DND-41 (cell line): Measurements from ENCODE around the gene OPRL1.

ENCODE experiments used
- ATAC-seq: fragments of 200-7000 bp; cut with Tn5 transposase; 3 replicates; pipeline ENCODE4 v1.9.1; 2021; ENCODE audit warnings: low read depth; ENCODE audit not compliant: insufficient read depth
- DNase-seq: peaks from one replicate; pipeline ENCODE4 v3.0.0-alpha.2; 2020
- H2AFZ ChIP-seq: 2 replicates; pipeline ENCODE4 v1.6.0; 2012; ENCODE audit warnings: low read depth, low read length
- H3K27ac ChIP-seq: 2 replicates; pipeline ENCODE4 v1.5.1; 2012; ENCODE audit warnings: low read length, inconsistent platforms
- H3K27me3 ChIP-seq: fragments of 200-600 bp; sonication (generic); 2 replicates; pipeline ENCODE4 v1.6.0; 2012; ENCODE audit warnings: low read length, mild to moderate bottlenecking, inconsistent platforms; ENCODE audit not compliant: insufficient read depth, poor library complexity
- H3K36me3 ChIP-seq: 2 replicates; pipeline ENCODE4 v1.5.1; 2012; ENCODE audit warnings: low read length, inconsistent platforms; ENCODE audit not compliant: insufficient read depth
- H3K4me1 ChIP-seq: 2 replicates; pipeline ENCODE4 v1.5.1; 2012; ENCODE audit warnings: mild to moderate bottlenecking, low read length; ENCODE audit not compliant: insufficient read depth
- H3K4me2 ChIP-seq: 2 replicates; pipeline ENCODE4 v1.6.0; 2012; ENCODE audit warnings: mild to moderate bottlenecking, moderate library complexity, low read length, inconsistent platforms; ENCODE audit not compliant: insufficient read depth
- H3K4me3 ChIP-seq, 2 experiments: fragments of 200-600 bp in 1 of 2; shearing (Covaris generic) in 1 of 2; 2 replicates each; pipeline ENCODE4 v1.5.1; 2012 to 2016; ENCODE audit warnings: inconsistent platforms in 2 of 2, low read length in 2 of 2, mild to moderate bottlenecking in 2 of 2, low read depth in 1 of 2, moderate library complexity in 1 of 2
- H3K79me2 ChIP-seq: 2 replicates; pipeline ENCODE4 v1.6.0; 2012; ENCODE audit warnings: low read length, inconsistent platforms; ENCODE audit not compliant: insufficient read depth
- H3K9ac ChIP-seq: 2 replicates; pipeline ENCODE4 v1.6.0; 2012; ENCODE audit warnings: low read depth, mild to moderate bottlenecking, inconsistent platforms, low read length, moderate library complexity
- H3K9me3 ChIP-seq: 2 replicates; pipeline ENCODE4 v1.5.1; 2012; ENCODE audit warnings: low read length, moderate library complexity, mild to moderate bottlenecking, inconsistent platforms; ENCODE audit not compliant: insufficient read depth, severe bottlenecking
- H4K20me1 ChIP-seq: 2 replicates; pipeline ENCODE4 v1.6.0; 2012; ENCODE audit warnings: low read length; ENCODE audit not compliant: insufficient read depth
- EZH2 ChIP-seq: IDR thresholded peaks from 3 replicates; pipeline ENCODE4 v1.6.1; 2012; ENCODE audit warnings: borderline replicate concordance, low read depth, mild to moderate bottlenecking, moderate library complexity, low read length, inconsistent platforms; ENCODE audit not compliant: severe bottlenecking
- TF ChIP-seq, protein P1 (sequence below): IDR thresholded peaks from 2 replicates; pipeline ENCODE4 v1.5.1; 2012; ENCODE audit warnings: borderline replicate concordance, low read length, moderate library complexity, mild to moderate bottlenecking; ENCODE audit not compliant: poor library complexity, severe bottlenecking; ENCODE audit errors: extremely low read depth

OPRL1 gene

DNA sequence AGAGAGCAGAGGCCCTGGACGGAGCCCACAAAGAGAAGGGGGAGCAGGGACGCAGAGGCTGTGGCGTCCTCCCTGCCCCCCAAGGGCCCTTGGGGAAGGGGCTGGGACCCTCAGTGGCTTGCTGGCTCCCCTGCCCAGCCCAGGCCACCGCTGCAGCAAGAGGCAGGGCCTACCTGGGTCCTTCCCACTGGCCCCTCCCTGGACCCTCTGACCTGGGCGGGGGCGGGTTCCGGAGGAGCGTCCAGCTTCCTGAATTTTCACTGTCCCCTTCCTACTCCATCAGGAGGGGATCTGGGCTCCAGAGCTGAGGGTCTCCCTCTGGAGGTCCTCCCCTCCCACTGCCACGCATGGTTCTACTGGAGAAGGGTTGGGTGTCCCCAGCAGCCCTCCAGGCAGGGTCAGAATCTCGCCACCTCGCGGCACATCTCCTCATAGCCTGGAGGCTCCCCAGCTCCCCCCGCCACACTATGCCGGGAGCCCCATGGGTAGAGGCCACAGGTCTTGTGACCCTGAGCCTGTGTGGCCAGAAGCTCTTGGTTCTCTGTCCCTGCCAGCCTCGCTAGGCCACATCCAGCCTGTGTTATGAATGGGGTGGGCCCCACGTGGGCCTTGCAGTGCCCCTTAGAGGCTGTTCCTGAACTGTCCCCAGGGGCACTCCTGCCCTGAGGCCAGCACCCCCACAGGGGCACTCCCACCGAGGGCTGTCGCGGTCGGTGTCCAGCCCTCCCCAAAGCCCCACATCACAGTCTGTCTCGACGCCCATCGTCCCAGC lies 29.4 kb upstream of the OPRL1 start:
- H3K79me2 ChIP-seq: no peaks in the 10 kb centered on the region
- no peaks in the 10 kb centered on the region for H3K27me3 ChIP-seq
- H3K9ac ChIP-seq: no peak overlapping the region
- no peak overlapping the region for H3K27ac ChIP-seq
- H3K36me3 ChIP-seq: no peaks in the 10 kb centered on the region
- H4K20me1 ChIP-seq: no peaks in the 10 kb centered on the region
- H3K4me1 ChIP-seq: no peaks in the 10 kb centered on the region
- H3K9me3 ChIP-seq: no peaks in the 10 kb centered on the region
- ATAC-seq (no peak), DNase-seq (no peak)
- no peak for TF ChIP-seq EZH2
- TF ChIP-seq, protein P1, sequence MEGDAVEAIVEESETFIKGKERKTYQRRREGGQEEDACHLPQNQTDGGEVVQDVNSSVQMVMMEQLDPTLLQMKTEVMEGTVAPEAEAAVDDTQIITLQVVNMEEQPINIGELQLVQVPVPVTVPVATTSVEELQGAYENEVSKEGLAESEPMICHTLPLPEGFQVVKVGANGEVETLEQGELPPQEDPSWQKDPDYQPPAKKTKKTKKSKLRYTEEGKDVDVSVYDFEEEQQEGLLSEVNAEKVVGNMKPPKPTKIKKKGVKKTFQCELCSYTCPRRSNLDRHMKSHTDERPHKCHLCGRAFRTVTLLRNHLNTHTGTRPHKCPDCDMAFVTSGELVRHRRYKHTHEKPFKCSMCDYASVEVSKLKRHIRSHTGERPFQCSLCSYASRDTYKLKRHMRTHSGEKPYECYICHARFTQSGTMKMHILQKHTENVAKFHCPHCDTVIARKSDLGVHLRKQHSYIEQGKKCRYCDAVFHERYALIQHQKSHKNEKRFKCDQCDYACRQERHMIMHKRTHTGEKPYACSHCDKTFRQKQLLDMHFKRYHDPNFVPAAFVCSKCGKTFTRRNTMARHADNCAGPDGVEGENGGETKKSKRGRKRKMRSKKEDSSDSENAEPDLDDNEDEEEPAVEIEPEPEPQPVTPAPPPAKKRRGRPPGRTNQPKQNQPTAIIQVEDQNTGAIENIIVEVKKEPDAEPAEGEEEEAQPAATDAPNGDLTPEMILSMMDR: no peak
- H2AFZ ChIP-seq: no peak overlapping the region
- H3K4me2 ChIP-seq: no peak overlapping the region
- no peak overlapping the region for H3K4me3 ChIP-seq

DNA sequence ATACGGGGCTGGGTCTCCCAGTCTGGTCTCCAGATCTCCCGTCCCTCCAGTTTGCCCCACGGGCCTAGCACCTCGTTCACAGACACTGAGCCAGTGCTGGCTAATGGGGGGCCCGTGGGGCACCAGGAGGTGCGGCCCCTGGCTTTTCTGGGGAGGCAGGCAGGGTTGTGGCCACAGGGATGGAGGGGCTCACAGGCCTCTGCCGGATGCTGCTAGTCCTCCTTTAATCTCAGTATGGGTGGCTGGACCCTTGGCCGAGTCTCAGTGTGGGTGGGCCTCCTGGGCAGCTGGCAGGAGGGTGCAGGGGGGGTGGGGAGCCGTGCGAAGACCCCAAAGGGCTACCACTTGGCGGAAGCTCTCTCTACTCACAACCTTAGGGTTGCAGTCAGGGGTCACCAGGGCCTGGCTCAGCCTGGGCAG lies 28.8 kb upstream of the OPRL1 start:
- Histone ChIP-seq H3K27me3 (no peaks in the 10 kb centered on the region), H3K4me1 (no peaks in the 10 kb centered on the region)

DNA sequence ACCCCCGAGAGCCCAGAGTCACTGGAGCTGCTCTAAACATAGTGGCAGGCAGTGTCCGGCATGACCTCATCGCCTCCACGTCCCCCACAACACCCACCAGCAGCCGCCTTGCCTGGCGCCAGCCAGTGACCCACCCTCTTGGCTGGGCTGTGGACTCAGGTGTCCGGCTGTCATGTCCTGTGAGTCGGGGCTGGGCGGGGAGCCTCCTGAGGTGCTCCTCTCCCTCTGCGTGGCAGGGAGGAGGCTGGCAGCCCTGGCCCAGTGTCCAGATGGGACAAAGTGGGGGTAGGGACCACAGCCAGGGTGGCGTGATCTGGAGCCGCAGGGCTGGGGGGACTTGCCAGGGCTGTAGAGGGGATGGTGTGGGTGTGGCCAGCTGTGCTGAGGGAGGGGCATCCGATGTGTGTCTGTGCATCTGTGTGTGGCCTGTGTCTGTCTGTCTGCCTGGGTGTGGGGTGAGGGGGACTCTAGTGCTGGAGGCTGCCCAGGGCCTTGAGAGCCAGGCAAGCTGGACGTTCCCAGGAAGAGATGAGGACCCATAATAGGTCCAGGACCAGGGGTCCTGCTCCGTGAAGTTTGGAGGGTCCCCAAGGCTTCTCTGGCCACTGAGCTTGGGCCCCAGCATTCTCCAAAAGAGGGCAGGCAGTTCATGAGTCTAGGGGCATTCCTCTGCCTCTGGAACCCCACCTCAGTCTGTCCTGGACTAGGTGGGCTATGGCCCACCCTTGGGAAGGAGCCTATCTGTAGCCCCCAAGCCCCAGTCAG lies 28.1 kb upstream of the OPRL1 start:
- no peaks in the 10 kb centered on the region for H3K4me1 ChIP-seq
- H2AFZ ChIP-seq: no peak overlapping the region
- ATAC-seq (no peak), DNase-seq (no peak)
- H4K20me1 ChIP-seq: no peaks in the 10 kb centered on the region
- no peak overlapping the region for H3K9ac ChIP-seq
- H3K4me3 ChIP-seq: no peak overlapping the region
- TF ChIP-seq EZH2: no peak
- TF ChIP-seq, protein P1: no peak
- H3K27me3 ChIP-seq: no peaks in the 10 kb centered on the region
- no peak overlapping the region for H3K27ac ChIP-seq
- no peaks in the 10 kb centered on the region for H3K36me3 ChIP-seq
- no peak overlapping the region for H3K4me2 ChIP-seq
- no peaks in the 10 kb centered on the region for H3K9me3 ChIP-seq
- no peaks in the 10 kb centered on the region for H3K79me2 ChIP-seq

More for the DNA sequence above, 28.8 kb upstream of the OPRL1 start:
- DNase-seq (no peak), ATAC-seq (no peak)
- Histone ChIP-seq H3K4me2 (no peak overlapping the region), H3K4me3 (no peak overlapping the region), H2AFZ (no peak overlapping the region), H3K9ac (no peak overlapping the region), H3K36me3 (no peaks in the 10 kb centered on the region), H4K20me1 (no peaks in the 10 kb centered on the region), H3K27ac (no peak overlapping the region), H3K79me2 (no peaks in the 10 kb centered on the region), H3K9me3 (no peaks in the 10 kb centered on the region)
- TF ChIP-seq, protein P1: no peak
- TF ChIP-seq EZH2: no peak
